B cell (primary cell): Measurements from ENCODE around the gene VOPP1. TPM values are rescaled to one million over a fixed set of nuclear protein-coding genes. Genes with fewer than 3 reads are reported as not detected.
A peak's percentile ranks its signal among the peaks of the same experiment; 100 is the strongest.

Experiments used
- ATAC-seq: fragments of 200-7000 bp; cut with Tn5 transposase; one replicate; pipeline ENCODE4 v1.10.0; 2021; ENCODE audit warnings: low read depth, mild to moderate bottlenecking, moderate number of reproducible peaks, moderate library complexity
- CTCF ChIA-PET: fragments of 350-600 bp; sonication (Branson Sonifier 250); formaldehyde crosslinking; loops from one replicate; lab custom pipeline; 2021; ENCODE audit warnings: antibody characterized with exemption, inconsistent platforms; lab: Charles Lee
- POLR2A ChIA-PET: fragments of 350-600 bp; sonication (Branson Sonifier 250); formaldehyde crosslinking; loops from one replicate; lab custom pipeline; 2021; ENCODE audit warnings: antibody characterized with exemption; lab: Charles Lee
- DNase-seq: peaks from one replicate; pipeline ENCODE4 v3.0.0; 2013
- H2AFZ ChIP-seq: 2 replicates; pipeline ENCODE4 v1.6.1; 2012; ENCODE audit warnings: mild to moderate bottlenecking, low read depth, low read length; ENCODE audit not compliant: insufficient read depth, poor library complexity, severe bottlenecking
- H3K27ac ChIP-seq, 2 donors: 1 replicate in 1 of 2; 2 replicates in 1 of 2; pipeline ENCODE4 v1.5.1; 2012 to 2013; ENCODE audit warnings: low read length in 2 of 2, mild to moderate bottlenecking in 2 of 2, moderate library complexity in 1 of 2
- H3K27me3 ChIP-seq, 4 experiments: fragments of 200-600 bp in 1 of 4; sonication (generic) in 1 of 4; replicated peaks in 1 of 4; 1 replicate in 2 of 4; 2 replicates in 2 of 4; pipeline versions ENCODE4 v1.6.1 to v1.7.0; 2013 to 2016; ENCODE audit warnings: low read length in 3 of 4, mild to moderate bottlenecking in 2 of 4, mixed read lengths in 1 of 4, moderate library complexity in 1 of 4; ENCODE audit not compliant: insufficient read depth in 4 of 4, control insufficient read depth in 3 of 4; ENCODE audit errors: control extremely low read depth in 1 of 4
- H3K36me3 ChIP-seq, 2 experiments: replicated peaks in 1 of 2; 1 replicate in 1 of 2; 2 replicates in 1 of 2; pipeline versions ENCODE4 v1.6.1 to v1.7.1; 2013; ENCODE audit warnings: low read length in 1 of 2; ENCODE audit not compliant: insufficient read depth in 2 of 2, control insufficient read depth in 1 of 2; ENCODE audit errors: control extremely low read depth in 1 of 2, extremely low read depth in 1 of 2
- H3K4me1 ChIP-seq, 2 donors: fragments of 200-600 bp in 1 of 2; sonication (generic) in 1 of 2; 1 replicate in 1 of 2; 2 replicates in 1 of 2; pipeline versions ENCODE4 v1.5.1 to v1.6.1; 2013 to 2017; ENCODE audit warnings: low read length in 2 of 2; ENCODE audit not compliant: control insufficient read depth in 2 of 2, insufficient read depth in 2 of 2
- H3K4me2 ChIP-seq: replicated peaks from 2 replicates; pipeline ENCODE3; 2012; ENCODE audit warnings: mild to moderate bottlenecking, low read depth, low read length; ENCODE audit not compliant: poor library complexity, severe bottlenecking
- H3K4me3 ChIP-seq, 5 experiments: fragments of 200-600 bp in 1 of 5; sonication (generic) in 1 of 5; 1 replicate in 3 of 5; 2 replicates in 2 of 5; pipeline versions ENCODE4 v1.5.1 to v1.7.0; 2011 to 2016; ENCODE audit warnings: low read length in 4 of 5, mild to moderate bottlenecking in 4 of 5, low read depth in 2 of 5, control low read depth in 1 of 5, moderate library complexity in 1 of 5; ENCODE audit not compliant: insufficient read depth in 1 of 5; ENCODE audit errors: control extremely low read depth in 1 of 5, extremely low read depth in 1 of 5
- H3K79me2 ChIP-seq: fragments of 200-600 bp; sonication (generic); one replicate; pipeline ENCODE4 v1.6.0; 2016; ENCODE audit warnings: low read length; ENCODE audit not compliant: control insufficient read depth, insufficient read depth
- H3K9ac ChIP-seq: fragments of 200-600 bp; sonication (generic); 2 replicates; pipeline ENCODE4 v1.6.1; 2017; ENCODE audit warnings: mild to moderate bottlenecking, low read length, moderate library complexity
- H3K9me3 ChIP-seq, 3 donors: one replicate each; pipeline versions ENCODE4 v1.6.1 to v1.7.1; 2013; ENCODE audit warnings: low read length in 2 of 3; ENCODE audit not compliant: control insufficient read depth in 2 of 3, insufficient read depth in 1 of 3; ENCODE audit errors: control extremely low read depth in 1 of 3
- H4K20me1 ChIP-seq: 2 replicates; pipeline ENCODE4 v1.6.0; 2012; ENCODE audit warnings: mild to moderate bottlenecking, low read length; ENCODE audit not compliant: insufficient read depth, control insufficient read depth, poor library complexity, severe bottlenecking
- H3K27ac Mint-ChIP-seq: one replicate; pipeline ENCODE4 v1.8.0; 2021; ENCODE audit warnings: mixed read lengths
- H3K27me3 Mint-ChIP-seq: one replicate; pipeline ENCODE4 v1.8.0; 2021; ENCODE audit warnings: mixed read lengths
- H3K4me1 Mint-ChIP-seq: one replicate; pipeline ENCODE4 v1.8.0; 2021; ENCODE audit warnings: mixed read lengths
- H3K4me3 Mint-ChIP-seq: one replicate; pipeline ENCODE4 v1.8.0; 2021; ENCODE audit warnings: mixed read lengths
- H3K9me3 Mint-ChIP-seq: one replicate; pipeline ENCODE4 v1.8.0; 2022; ENCODE audit warnings: mixed read lengths; ENCODE audit not compliant: insufficient read depth
- CTCF ChIP-seq: fragments of 200-600 bp; IDR thresholded peaks from one replicate; pipeline ENCODE4 v1.8.0; 2022; ENCODE audit warnings: antibody characterized with exemption, mild to moderate bottlenecking
- EZH2 ChIP-seq: IDR thresholded peaks from 2 replicates; pipeline ENCODE4 v1.6.1; 2012; ENCODE audit warnings: borderline replicate concordance, low read depth, mild to moderate bottlenecking, moderate library complexity, low read length; ENCODE audit not compliant: insufficient read depth, poor library complexity, severe bottlenecking
- WGBS: methylation state at CpG from one replicate; pipeline ENCODE4 v1.1.5; 2013; ENCODE audit warnings: missing lambda C conversion rate; ENCODE audit not compliant: insufficient coverage; 5-methylcytosine and 5-hydroxymethylcytosine counted together
- intact Hi-C: fragments of 100-400 bp; cut with micrococcal nuclease; formaldehyde crosslinking; loops from one replicate; pipeline ENCODE4 v1.10.0; 2022
- polyA plus RNA-seq: library from polyadenylated mRNA; depleted of rRNA; stranded (reverse); fragments of >200 nt; gene quantifications from 2 replicates; pipeline ENCODE4 v1.2.3, GENCODE V29; 2012
- total RNA-seq, 2 donors: library from RNA; stranded (reverse); fragments of 120-200 nt in 1 of 2; gene quantifications; 1 replicate in 1 of 2; 2 replicates in 1 of 2; pipeline versions ENCODE4 v1.2.3 to v1.2.4, GENCODE V29; 2013 to 2022

VOPP1 gene
- total and polyA plus RNA-seq, 2 donors (not counting 1 experiment from before 2014, with no cell fraction given), result 53.2 to 256 TPM

GRCh38 chr7:55558962-55559920, 13.1 kb downstream of the VOPP1 start:
- H3K9ac ChIP-seq, result peak overlapping the region; percentile 29
- H3K4me3 ChIP-seq, result no peak overlapping the region
- peak overlapping the region; percentile 67 for H3K4me2 ChIP-seq
- POLR2A ChIA-PET, result interaction anchor here (1.0 to 1.7 kb wide), 5 partner anchors 10 to 193 kb away, joined by 3 to 15 read pairs (median 4); no protein-coding TSS in a partner anchor
- no peaks in the 10 kb centered on the region for H3K27me3 ChIP-seq
- WGBS, result 66% methylated on average over 6 of the region's 12 CpGs
- H3K27ac ChIP-seq, result peak overlapping the region; percentile 47 to 53
- no peak overlapping the region for H2AFZ ChIP-seq
- CTCF ChIA-PET, result interaction anchor here (0.8 to 1.5 kb wide), 8 partner anchors 8 to 35 kb away, joined by 3 to 4 read pairs (median 3); no protein-coding TSS in a partner anchor
- H3K27ac Mint-ChIP-seq, result peak overlapping the region; percentile 78
- no peaks in the 10 kb centered on the region for H3K9me3 Mint-ChIP-seq
- no peak for TF ChIP-seq EZH2
- TF ChIP-seq CTCF, result no peak
- H3K4me3 Mint-ChIP-seq, result peak overlapping the region; percentile 77
- peaks cover 89% of the 10 kb centered on the region for H3K4me1 Mint-ChIP-seq
- DNase-seq (no peak), ATAC-seq (no peak)
- peaks cover 81% of the 10 kb centered on the region for H4K20me1 ChIP-seq
- H3K27me3 Mint-ChIP-seq, result no peaks in the 10 kb centered on the region
- no peaks in the 10 kb centered on the region for H3K9me3 ChIP-seq
- intact Hi-C loops, result loop anchor here (1.0 kb wide), 1 partner anchor 10 kb away; no protein-coding TSS in a partner anchor
- H3K4me1 ChIP-seq, result peaks cover 82 to 93% of the 10 kb centered on the region in 2 donors
- H3K36me3 ChIP-seq, result peaks cover 0 to 15% of the 10 kb centered on the region in 2 experiments
- H3K79me2 ChIP-seq, result peaks cover 100% of the 10 kb centered on the region
